Upper lobe of left lung (tissue), 4 donors: ENCODE data around the gene TBX1.

Source experiments
- POLR2A ChIP-seq, 4 donors: fragments of 450-650 bp; IDR thresholded peaks; one replicate each; pipeline ENCODE4 v1.5.1; 2016 to 2017; ENCODE audit warnings: antibody characterized with exemption in 4 of 4, mild to moderate bottlenecking in 2 of 4
- POLR2AphosphoS5 ChIP-seq, 2 donors: sonication (generic); formaldehyde crosslinking; IDR thresholded peaks; one replicate each; pipeline ENCODE4 v1.5.1; 2017; ENCODE audit warnings: antibody characterized with exemption in 2 of 2

GRCh38 chr22:19760951-19761724, 560 bp downstream of the TBX1 start:
- TF ChIP-seq POLR2A (IDR thresholded peaks at IDR 0.05) = no peak
- TF ChIP-seq POLR2AphosphoS5 (IDR thresholded peaks at IDR 0.05) = no peak
